ENCODE data around the gene LCNL1.

GRCh38 chr9:137028263-137029057 is 45.7 kb downstream of the LCNL1 start:
- TF ChIP-seq JUND (IDR thresholded peaks at IDR 0.05) (no peak), CTCF (IDR thresholded peaks at IDR 0.05; ENCODE audit: low read depth, low read length, missing input control) (peak; percentile 51), ATF3 (IDR thresholded peaks at IDR 0.05) (no peak), REST (IDR thresholded peaks at IDR 0.05) (no peak), MAX (IDR thresholded peaks at IDR 0.05) (no peak), TAF1 (conservative IDR thresholded peaks at IDR 0.05) (no peak), RAD21 (IDR thresholded peaks at IDR 0.05) (peak in 1 of 2 donors; percentile 18), HNF4A (conservative IDR thresholded peaks at IDR 0.05) (no peak), YY1 (IDR thresholded peaks at IDR 0.05) (no peak), NR2F2 (IDR thresholded peaks at IDR 0.05) (no peak), SP1 (IDR thresholded peaks at IDR 0.05) (no peak), GABPA (IDR thresholded peaks at IDR 0.05 in 1 of 2, conservative IDR thresholded peaks at IDR 0.05 in 1 of 2) (no peak), RXRA (IDR thresholded peaks at IDR 0.05) (no peak), FOXA2 (IDR thresholded peaks at IDR 0.05) (no peak)
